HepG2 (cell line): ENCODE data around the gene SLC44A5. TPM values are rescaled to one million over a fixed set of nuclear protein-coding genes. Genes with fewer than 3 reads are reported as not detected.

ENCODE experiments used
- ATAC-seq: fragments of 200-7000 bp; cut with Tn5 transposase; 3 replicates; pipeline ENCODE4 v1.9.1; 2020; ENCODE audit warnings: mild to moderate bottlenecking, moderate library complexity
- BruUV-seq: library from RNA; stranded (reverse); fragments of 400-500 nt; replicated peaks from 2 replicates; lab custom pipeline; 2021; lab: Mats Ljungman, UMichigan
- CTCF ChIA-PET: fragments of 300-600 bp; formaldehyde crosslinking; extraction: SDS; loops from one replicate; lab custom pipeline; 2021; ENCODE audit warnings: low total read pairs, inconsistent platforms, low intra/inter-chr PET ratio; lab: Yijun Ruan, JAX
- POLR2A ChIA-PET: fragments of 350-600 bp; sonication (Branson Sonifier 250); formaldehyde crosslinking; loops from one replicate; lab custom pipeline; 2020; ENCODE audit warnings: antibody characterized with exemption, inconsistent platforms; lab: Yijun Ruan, JAX
- DNase-seq: peaks from one replicate; pipeline ENCODE4 v3.0.0-alpha.2; 2015; ENCODE audit warnings: low spot score
- FAIRE-seq: peaks from 3 replicates; lab custom pipeline; 2011; peaks lifted over from hg19 to GRCh38; lab: Jason Lieb, UNC
- H2AFZ ChIP-seq: one replicate; pipeline ENCODE4 v1.6.1; 2011; ENCODE audit warnings: low read length, inconsistent platforms
- H3K27ac ChIP-seq: fragments of 300-600 bp; 3 replicates; pipeline ENCODE4 v1.8.0; 2011; ENCODE audit warnings: mixed run types, mild to moderate bottlenecking, mixed read lengths, low read length, inconsistent platforms; ENCODE audit not compliant: insufficient read depth; ENCODE audit errors: extremely low read length
- H3K27me3 ChIP-seq, 2 experiments: fragments of 200-600 bp in 1 of 2; 2 replicates in 1 of 2; 3 replicates in 1 of 2; pipeline versions ENCODE4 v1.6.0 to v1.8.0; 2011; ENCODE audit warnings: low read length in 2 of 2, mild to moderate bottlenecking in 2 of 2, moderate library complexity in 2 of 2, inconsistent platforms in 1 of 2; ENCODE audit not compliant: insufficient read depth in 2 of 2, control insufficient read depth in 1 of 2
- H3K36me3 ChIP-seq, 2 experiments: fragments of 200-600 bp in 1 of 2; replicated peaks in 1 of 2; 2 replicates in 1 of 2; 3 replicates in 1 of 2; pipeline versions ENCODE4 v1.5.1 to v1.8.0; 2011; ENCODE audit warnings: low read length in 2 of 2, inconsistent platforms in 1 of 2; ENCODE audit not compliant: insufficient read depth in 2 of 2, control insufficient read depth in 1 of 2
- H3K4me1 ChIP-seq: 2 replicates; pipeline ENCODE4 v1.5.1; 2012; ENCODE audit warnings: low read length, inconsistent platforms; ENCODE audit not compliant: insufficient read depth
- H3K4me2 ChIP-seq: 2 replicates; pipeline ENCODE4 v1.6.0; 2011; ENCODE audit warnings: low read depth, low read length, inconsistent platforms
- H3K4me3 ChIP-seq, 3 experiments: fragments of 200-600 bp in 1 of 3; sonication (generic), shearing (Covaris generic) in 1 of 3; replicated peaks in 1 of 3; 2 replicates each; pipeline ENCODE4 v1.5.1; 2011 to 2016; ENCODE audit warnings: low read length in 3 of 3, inconsistent platforms in 2 of 3, low read depth in 2 of 3, mild to moderate bottlenecking in 2 of 3, control low read depth in 1 of 3, mixed read lengths in 1 of 3; ENCODE audit not compliant: insufficient read depth in 1 of 3
- H3K79me2 ChIP-seq: one replicate; pipeline ENCODE4 v1.6.1; 2011; ENCODE audit warnings: low read length, inconsistent platforms; ENCODE audit not compliant: insufficient read depth
- H3K9ac ChIP-seq: 2 replicates; pipeline ENCODE4 v1.6.0; 2011; ENCODE audit warnings: mild to moderate bottlenecking, low read depth, low read length, inconsistent platforms; ENCODE audit not compliant: insufficient read depth
- H3K9me3 ChIP-seq: 2 replicates; pipeline ENCODE4 v1.5.1; 2012; ENCODE audit warnings: mild to moderate bottlenecking, low read length
- H4K20me1 ChIP-seq: 2 replicates; pipeline ENCODE4 v1.6.0; 2011; ENCODE audit warnings: inconsistent platforms, mild to moderate bottlenecking, low read length, moderate library complexity; ENCODE audit not compliant: insufficient read depth
- CENPBD1 ChIP-seq: sonication (generic); formaldehyde crosslinking; IDR thresholded peaks from 2 replicates; pipeline ENCODE4 v1.8.0; 2022; ENCODE audit warnings: missing genetic modification reagents, low read depth, mild to moderate bottlenecking, borderline replicate concordance
- CSRNP1 ChIP-seq: sonication (generic); formaldehyde crosslinking; IDR thresholded peaks from 2 replicates; pipeline ENCODE4 v1.8.1; 2023; ENCODE audit warnings: mild to moderate bottlenecking, missing genetic modification reagents
- GABPA ChIP-seq, 2 experiments: IDR thresholded peaks; 2 replicates each; pipeline ENCODE4 v1.6.1; 2011 to 2016; ENCODE audit warnings: low read depth in 2 of 2, low read length in 1 of 2, missing biosample characterization in 1 of 2, missing genetic modification characterization in 1 of 2
- GZF1 ChIP-seq: sonication (generic); formaldehyde crosslinking; IDR thresholded peaks from 2 replicates; pipeline ENCODE4 v1.5.1; 2020; ENCODE audit warnings: mild to moderate bottlenecking, missing genetic modification reagents
- HNRNPUL1 ChIP-seq: fragments of 200-400 bp; formaldehyde crosslinking; IDR thresholded peaks from 2 replicates; pipeline ENCODE4 v1.6.1; 2017; ENCODE audit warnings: low read depth, mild to moderate bottlenecking, low read length, moderate library complexity
- ONECUT2 ChIP-seq: sonication (generic); formaldehyde crosslinking; IDR thresholded peaks from 2 replicates; pipeline ENCODE4 v1.4.0; 2020; ENCODE audit warnings: missing genetic modification reagents
- PAF1 ChIP-seq: IDR thresholded peaks from 2 replicates; pipeline ENCODE4 v1.6.1; 2016; ENCODE audit warnings: missing genetic modification reagents, missing compliant biosample characterization
- PITX1 ChIP-seq: sonication (generic); formaldehyde crosslinking; IDR thresholded peaks from 2 replicates; pipeline ENCODE4 v1.5.1; 2020; ENCODE audit warnings: mild to moderate bottlenecking, missing genetic modification reagents
- RFX1 ChIP-seq: fragments of 450-650 bp; IDR thresholded peaks from 2 replicates; pipeline ENCODE4 v1.6.1; 2017
- RXRB ChIP-seq: IDR thresholded peaks from 2 replicates; pipeline ENCODE4 v1.6.1; 2016; ENCODE audit warnings: borderline replicate concordance, missing genetic modification reagents, missing compliant biosample characterization
- U2AF2 ChIP-seq: fragments of 200-400 bp; formaldehyde crosslinking; IDR thresholded peaks from 2 replicates; pipeline ENCODE4 v1.6.1; 2017; ENCODE audit warnings: low read depth, mild to moderate bottlenecking, low read length
- XBP1 ChIP-seq: sonication (generic); formaldehyde crosslinking; IDR thresholded peaks from 2 replicates; pipeline ENCODE4 v1.5.0; 2020; ENCODE audit warnings: missing genetic modification reagents
- YY1 ChIP-seq: IDR thresholded peaks from 2 replicates; pipeline ENCODE4 v1.6.1; 2011; ENCODE audit warnings: low read length, low read depth, moderate library complexity, mild to moderate bottlenecking; ENCODE audit not compliant: insufficient read depth, insufficient replicate concordance
- ZNF207 ChIP-seq: fragments of 450-650 bp; IDR thresholded peaks from 2 replicates; pipeline ENCODE4 v1.6.1; 2016; ENCODE audit warnings: antibody characterized with exemption, borderline replicate concordance
- ZNF382 ChIP-seq: sonication (generic); formaldehyde crosslinking; IDR thresholded peaks from 2 replicates; pipeline ENCODE4 v1.5.0; 2020; ENCODE audit warnings: missing genetic modification reagents, mild to moderate bottlenecking, borderline replicate concordance
- ZNF510 ChIP-seq: sonication (generic); formaldehyde crosslinking; IDR thresholded peaks from 2 replicates; pipeline ENCODE4 v1.4.0; 2020; ENCODE audit warnings: low read depth, mild to moderate bottlenecking, missing genetic modification reagents
- ZNF549 ChIP-seq: sonication (generic); formaldehyde crosslinking; IDR thresholded peaks from 2 replicates; pipeline ENCODE4 v1.5.0; 2020; ENCODE audit warnings: missing genetic modification reagents
- ZNF614 ChIP-seq: IDR thresholded peaks from 2 replicates; pipeline ENCODE4 v1.6.1; 2018; ENCODE audit warnings: missing biosample characterization, missing genetic modification reagents, inconsistent platforms, borderline replicate concordance
- ZNF891 ChIP-seq: sonication (generic); formaldehyde crosslinking; IDR thresholded peaks from 2 replicates; pipeline ENCODE4 v1.5.0; 2020; ENCODE audit warnings: mild to moderate bottlenecking, missing genetic modification reagents
- WGBS: methylation state at CpG from one replicate; pipeline ENCODE4 v1.1.6; 2017; ENCODE audit warnings: low lambda C conversion rate; 5-methylcytosine and 5-hydroxymethylcytosine counted together
- in situ Hi-C: cut with HindIII; loops from 2 replicates; pipeline ENCODE4 v1.10.0; 2017; ENCODE audit warnings: low pct_unique_long_range_greater_than_20kb; ENCODE audit not compliant: extremely low pct_ligation_motif_present
- intact Hi-C: fragments of 100-400 bp; cut with micrococcal nuclease; formaldehyde crosslinking; loops from one replicate; pipeline ENCODE4 v1.10.0; 2022; ENCODE audit not compliant: unreplicated experiment
- polyA plus RNA-seq, 8 experiments: library from polyadenylated mRNA; depleted of rRNA in 3 of 8; stranded (reverse) in 7 of 8; unstranded in 1 of 8; fragments of >200 nt; fragmentation: Illumina TruSeq in 4 of 8; extraction: Trizol in 4 of 8; gene quantifications; 2 replicates each; pipeline versions ENCODE4 v1.2.1 to v1.2.3, GENCODE V29; 2011 to 2016; ENCODE audit warnings: low read depth in 4 of 8, missing spikeins in 1 of 8, mixed read lengths in 1 of 8; ENCODE audit not compliant: insufficient read depth in 1 of 8
- total RNA-seq, 5 experiments: library from RNA; depleted of rRNA; stranded (reverse); fragments of >200 nt; fragmentation: Illumina TruSeq; extraction: Trizol; gene quantifications; 2 replicates each; pipeline ENCODE4 v1.2.3, GENCODE V29; 2016; ENCODE audit warnings: low read depth in 1 of 5
- TF ChIP-seq, protein P1 (sequence below): sonication (generic); formaldehyde crosslinking; IDR thresholded peaks from 2 replicates; pipeline ENCODE4 v1.5.0; 2020; ENCODE audit warnings: mild to moderate bottlenecking, missing genetic modification reagents

SLC44A5 gene
- total and polyA plus RNA-seq, 2 of the 13 experiments (the other 11 are each of a cell fraction or from before 2014, with no cell fraction given) = 8.0 to 16.0 TPM

DNA sequence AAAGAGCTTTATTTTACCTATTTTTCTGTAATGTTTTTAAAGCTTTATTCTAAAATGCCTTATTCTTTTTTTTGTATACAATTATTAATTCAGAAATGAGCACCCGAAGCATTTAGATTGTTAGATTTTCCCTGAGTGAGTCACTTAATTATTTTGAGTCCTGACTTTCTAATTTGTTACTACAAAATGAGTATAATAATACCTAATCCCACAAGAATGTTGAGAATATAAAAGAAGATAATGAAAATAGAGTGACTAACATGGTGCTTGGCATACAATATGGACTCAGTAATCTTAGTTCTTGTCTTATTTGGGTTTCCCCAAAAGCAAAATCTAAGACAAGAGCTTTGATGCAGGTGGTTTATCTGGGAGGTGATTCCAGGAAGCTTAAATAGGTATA is 334.5 kb downstream of the SLC44A5 start:
- WGBS = 84% methylated on average over 1 of the region's 1 CpG
- no peaks in the 10 kb centered on the region for H3K4me1 ChIP-seq
- H3K4me3 ChIP-seq = no peak overlapping the region
- TF ChIP-seq ONECUT2 (CRISPR knock-in tag) (no peak), GABPA (IDR thresholded peaks at IDR 0.05; ENCODE audit: low read depth, low read length) (no peak), GABPA (CRISPR knock-in tag; IDR thresholded peaks at IDR 0.05; ENCODE audit: low read depth) (no peak), ZNF510 (CRISPR knock-in tag) (no peak), RXRB (CRISPR knock-in tag) (no peak), ZNF207 (no peak), ZNF382 (CRISPR knock-in tag) (no peak), U2AF2 (no peak), ZNF614 (no peak), YY1 (no peak), ZNF549 (CRISPR knock-in tag) (no peak), GZF1 (CRISPR knock-in tag) (no peak), PITX1 (CRISPR knock-in tag) (no peak), ZNF891 (CRISPR knock-in tag) (no peak), HNRNPUL1 (no peak), CSRNP1 (CRISPR knock-in tag) (no peak), CENPBD1 (no peak), XBP1 (CRISPR knock-in tag) (no peak), RFX1 (no peak), PAF1 (CRISPR knock-in tag) (no peak)
- TF ChIP-seq, protein P1, sequence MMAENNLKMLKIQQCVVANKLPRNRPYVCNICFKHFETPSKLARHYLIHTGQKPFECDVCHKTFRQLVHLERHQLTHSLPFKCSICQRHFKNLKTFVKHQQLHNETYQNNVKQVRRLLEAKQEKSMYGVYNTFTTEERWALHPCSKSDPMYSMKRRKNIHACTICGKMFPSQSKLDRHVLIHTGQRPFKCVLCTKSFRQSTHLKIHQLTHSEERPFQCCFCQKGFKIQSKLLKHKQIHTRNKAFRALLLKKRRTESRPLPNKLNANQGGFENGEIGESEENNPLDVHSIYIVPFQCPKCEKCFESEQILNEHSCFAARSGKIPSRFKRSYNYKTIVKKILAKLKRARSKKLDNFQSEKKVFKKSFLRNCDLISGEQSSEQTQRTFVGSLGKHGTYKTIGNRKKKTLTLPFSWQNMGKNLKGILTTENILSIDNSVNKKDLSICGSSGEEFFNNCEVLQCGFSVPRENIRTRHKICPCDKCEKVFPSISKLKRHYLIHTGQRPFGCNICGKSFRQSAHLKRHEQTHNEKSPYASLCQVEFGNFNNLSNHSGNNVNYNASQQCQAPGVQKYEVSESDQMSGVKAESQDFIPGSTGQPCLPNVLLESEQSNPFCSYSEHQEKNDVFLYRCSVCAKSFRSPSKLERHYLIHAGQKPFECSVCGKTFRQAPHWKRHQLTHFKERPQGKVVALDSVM = no peak
- no peak for FAIRE-seq
- in situ Hi-C loops (no loop called here), intact Hi-C loops (no loop called here)
- POLR2A ChIA-PET = no interaction called here
- H3K9me3 ChIP-seq = no peaks in the 10 kb centered on the region
- H3K79me2 ChIP-seq = no peaks in the 10 kb centered on the region
- DNase-seq = no peak
- BruUV-seq = no TSS peak
- no peak overlapping the region for H2AFZ ChIP-seq
- H3K27ac ChIP-seq = no peak overlapping the region
- H4K20me1 ChIP-seq = no peaks in the 10 kb centered on the region
- no peaks in the 10 kb centered on the region for H3K27me3 ChIP-seq
- no peak for ATAC-seq
- H3K4me2 ChIP-seq = no peak overlapping the region
- no peaks in the 10 kb centered on the region for H3K36me3 ChIP-seq
- H3K9ac ChIP-seq = no peak overlapping the region
- CTCF ChIA-PET = no interaction called here
